ENCODE data around the gene ESAM.

DNA sequence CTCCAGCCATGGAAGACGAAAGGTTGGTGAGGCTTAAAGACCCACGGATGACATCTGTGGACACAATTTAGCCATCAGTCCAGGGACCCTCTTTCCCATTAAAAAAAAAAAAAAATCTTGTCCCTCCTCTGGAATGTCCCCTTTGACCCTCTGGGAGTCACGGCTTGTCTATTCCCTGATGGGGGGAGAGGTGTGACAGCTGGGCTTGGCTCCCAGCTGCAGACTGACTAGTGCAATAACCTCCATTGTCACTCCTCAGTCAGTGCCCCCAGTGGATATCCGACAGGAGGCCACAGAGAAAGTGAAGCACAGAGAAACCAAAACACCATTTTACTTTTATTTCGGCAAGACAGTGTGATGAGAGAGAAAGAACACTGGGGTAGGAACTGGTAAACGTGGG lies 7.4 kb downstream of the ESAM start:
- TF ChIP-seq, protein P1, sequence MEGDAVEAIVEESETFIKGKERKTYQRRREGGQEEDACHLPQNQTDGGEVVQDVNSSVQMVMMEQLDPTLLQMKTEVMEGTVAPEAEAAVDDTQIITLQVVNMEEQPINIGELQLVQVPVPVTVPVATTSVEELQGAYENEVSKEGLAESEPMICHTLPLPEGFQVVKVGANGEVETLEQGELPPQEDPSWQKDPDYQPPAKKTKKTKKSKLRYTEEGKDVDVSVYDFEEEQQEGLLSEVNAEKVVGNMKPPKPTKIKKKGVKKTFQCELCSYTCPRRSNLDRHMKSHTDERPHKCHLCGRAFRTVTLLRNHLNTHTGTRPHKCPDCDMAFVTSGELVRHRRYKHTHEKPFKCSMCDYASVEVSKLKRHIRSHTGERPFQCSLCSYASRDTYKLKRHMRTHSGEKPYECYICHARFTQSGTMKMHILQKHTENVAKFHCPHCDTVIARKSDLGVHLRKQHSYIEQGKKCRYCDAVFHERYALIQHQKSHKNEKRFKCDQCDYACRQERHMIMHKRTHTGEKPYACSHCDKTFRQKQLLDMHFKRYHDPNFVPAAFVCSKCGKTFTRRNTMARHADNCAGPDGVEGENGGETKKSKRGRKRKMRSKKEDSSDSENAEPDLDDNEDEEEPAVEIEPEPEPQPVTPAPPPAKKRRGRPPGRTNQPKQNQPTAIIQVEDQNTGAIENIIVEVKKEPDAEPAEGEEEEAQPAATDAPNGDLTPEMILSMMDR (IDR thresholded peaks at IDR 0.05) = no peak
- TF ChIP-seq POLR2AphosphoS5 (IDR thresholded peaks at IDR 0.05) (no peak), POLR2A (IDR thresholded peaks at IDR 0.05) (no peak)
